Activated CD8-positive, alpha-beta memory T cell treated with anti-CD3 and anti-CD28 coated beads for 36 hours (primary cell): ENCODE measurements around the gene BNC2. TPM values are rescaled to one million over a fixed set of nuclear protein-coding genes. Genes with fewer than 3 reads are reported as not detected.

Source experiments
- CTCF ChIA-PET: fragments of 350-600 bp; sonication (Branson Sonifier 250); formaldehyde crosslinking; loops from one replicate; lab custom pipeline; 2021; ENCODE audit warnings: antibody characterized with exemption; lab: Charles Lee
- POLR2A ChIA-PET: fragments of 350-600 bp; sonication (Branson Sonifier 250); formaldehyde crosslinking; loops from one replicate; lab custom pipeline; 2021; ENCODE audit warnings: antibody characterized with exemption; lab: Charles Lee
- total RNA-seq, 2 experiments: library from RNA; stranded (reverse); gene quantifications; one replicate each; pipeline ENCODE4 v1.2.3, GENCODE V29; 2021

The BNC2 gene
- total RNA-seq, 2 experiments from 2014 or later, result not detected

DNA sequence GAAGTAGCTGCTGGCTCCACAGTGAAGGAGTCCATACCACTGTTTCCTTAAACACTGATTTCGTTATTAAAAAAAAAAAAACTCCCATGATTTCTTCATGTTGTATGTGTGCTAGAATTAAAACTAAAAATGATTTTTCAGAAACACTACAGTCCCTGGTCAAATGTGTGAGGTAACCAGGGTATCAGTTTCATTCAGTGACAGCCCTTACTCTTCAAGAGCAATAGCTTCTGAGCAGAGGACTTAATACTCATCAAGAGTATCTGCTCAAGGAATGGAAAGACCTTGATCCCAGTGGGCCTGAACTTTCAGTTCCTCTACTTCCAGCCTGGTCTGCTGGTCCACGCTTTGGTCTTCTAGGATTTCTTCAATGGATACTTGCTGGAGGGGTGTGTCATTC lies 95.1 kb downstream of the BNC2 start:
- POLR2A ChIA-PET, result no interaction called here
- CTCF ChIA-PET, result no interaction called here

DNA sequence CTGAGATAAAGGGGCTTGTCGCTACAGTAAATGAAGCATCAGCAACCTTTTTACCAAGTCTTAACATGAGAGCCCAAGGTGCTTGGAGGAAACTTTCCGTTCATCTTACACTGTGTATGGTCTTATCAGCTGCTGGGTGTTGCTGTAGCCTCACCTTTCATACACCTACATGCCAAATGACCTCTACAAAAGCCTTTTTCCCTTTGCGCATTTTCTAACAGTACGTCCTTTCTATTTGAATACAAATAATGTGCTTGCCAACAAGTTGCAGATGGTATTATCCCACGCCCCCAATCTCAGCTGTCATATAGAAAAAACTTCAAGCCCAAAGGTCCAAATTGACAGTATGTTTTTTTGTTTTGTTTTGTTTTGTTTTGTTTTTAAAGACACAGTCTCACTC lies 96.9 kb downstream of the BNC2 start:
- ChIA-PET CTCF (no interaction called here), POLR2A (no interaction called here)

DNA sequence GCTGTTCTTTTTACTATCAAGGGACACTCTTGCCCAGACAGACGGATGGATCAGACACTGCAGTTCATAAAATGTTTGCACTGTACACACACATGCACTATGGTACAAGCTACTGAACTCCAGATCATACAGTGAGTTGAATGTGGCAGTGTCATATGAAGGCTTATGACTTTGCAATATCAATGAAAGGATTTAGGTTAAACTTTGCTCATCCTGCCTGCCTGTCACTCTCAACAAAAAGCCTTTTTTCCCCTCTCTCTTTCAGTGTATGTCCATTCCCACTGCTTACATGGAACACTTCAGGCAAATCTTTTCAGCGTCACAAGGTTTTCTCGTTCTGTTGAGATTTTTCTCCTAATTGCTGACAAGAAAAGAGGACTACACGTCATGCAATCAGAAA lies 97.4 kb downstream of the BNC2 start:
- CTCF ChIA-PET, result no interaction called here
- POLR2A ChIA-PET, result no interaction called here

DNA sequence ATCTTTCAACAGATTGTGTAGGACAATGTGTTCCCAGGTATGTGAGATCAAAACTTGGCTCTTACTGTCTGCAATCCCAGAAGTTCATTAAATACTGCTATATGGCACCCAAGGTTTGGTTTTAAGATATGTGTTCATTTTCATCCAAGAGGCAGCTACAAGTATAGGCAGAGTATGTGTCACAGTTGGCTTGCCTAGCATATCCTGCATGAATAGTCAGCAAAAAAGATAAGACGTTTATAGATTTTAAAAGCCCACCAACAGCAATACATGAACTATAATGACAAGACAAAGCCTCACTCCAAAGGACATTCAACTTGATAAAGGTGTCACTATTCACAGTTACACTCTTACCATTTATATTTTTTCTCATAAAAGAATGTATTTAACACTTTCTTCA lies 99.1 kb downstream of the BNC2 start:
- POLR2A ChIA-PET, result no interaction called here

DNA sequence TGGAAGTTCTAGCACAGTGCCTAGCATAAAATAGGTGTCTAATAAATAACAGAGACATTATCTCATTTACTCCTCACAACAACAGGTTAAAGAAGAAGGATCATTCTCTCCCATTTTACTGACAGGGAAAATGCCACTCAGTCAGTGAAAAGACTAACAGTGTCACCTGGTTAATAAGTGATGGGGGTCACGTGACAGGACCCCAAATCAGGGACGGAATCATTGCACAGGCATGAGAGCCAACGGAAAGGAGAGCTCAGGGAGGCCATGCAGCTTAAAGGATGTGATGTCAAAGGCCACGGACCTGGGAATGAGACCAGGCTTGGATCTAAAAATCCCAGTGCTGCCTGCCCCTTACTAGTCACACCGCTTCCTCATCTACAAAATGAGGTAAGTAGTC lies 101.2 kb downstream of the BNC2 start:
- CTCF ChIA-PET, result no interaction called here

More for the DNA sequence above, 99.1 kb downstream of the BNC2 start:
- CTCF ChIA-PET, result no interaction called here

DNA sequence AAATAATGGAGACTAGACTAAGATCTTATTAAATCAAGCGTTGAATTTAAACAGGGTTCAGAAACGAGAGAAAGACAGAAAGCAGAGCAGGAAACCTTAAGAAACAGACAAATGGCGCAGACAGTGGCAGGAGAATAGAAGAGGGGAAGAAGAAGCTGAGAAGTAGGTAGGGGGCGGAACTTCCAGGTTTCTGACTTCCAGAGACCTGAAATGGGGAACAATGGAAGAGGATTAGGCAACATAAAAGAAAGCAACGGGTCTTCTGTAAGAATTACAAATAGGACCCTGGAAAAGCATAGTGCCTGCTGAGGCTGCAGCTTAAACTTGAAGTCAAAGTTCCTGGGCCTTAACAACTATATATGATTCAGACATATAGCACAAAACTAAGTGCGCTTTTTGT lies 101.7 kb downstream of the BNC2 start:
- ChIA-PET CTCF (no interaction called here), POLR2A (no interaction called here)

More for the DNA sequence above, 101.2 kb downstream of the BNC2 start:
- POLR2A ChIA-PET, result no interaction called here

DNA sequence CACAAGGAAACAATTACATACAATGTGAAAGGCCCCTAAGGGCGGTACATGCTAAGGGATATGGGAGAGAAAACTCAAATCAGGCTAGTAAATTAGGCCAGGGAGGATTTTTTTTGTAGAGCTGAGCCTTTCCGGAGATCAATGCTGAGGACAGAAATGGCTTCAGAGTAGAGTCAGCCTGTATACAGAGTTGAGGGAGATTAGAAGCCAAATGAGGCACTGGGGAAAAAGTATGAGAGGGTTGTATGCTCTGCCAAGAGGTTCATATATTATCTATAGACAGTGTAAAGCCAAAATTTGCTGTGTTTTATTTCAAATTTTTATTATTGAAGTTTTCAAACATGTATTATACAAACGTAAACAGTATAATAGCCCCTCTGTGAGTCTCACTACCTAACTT lies 103.1 kb downstream of the BNC2 start:
- ChIA-PET CTCF (no interaction called here), POLR2A (no interaction called here)

DNA sequence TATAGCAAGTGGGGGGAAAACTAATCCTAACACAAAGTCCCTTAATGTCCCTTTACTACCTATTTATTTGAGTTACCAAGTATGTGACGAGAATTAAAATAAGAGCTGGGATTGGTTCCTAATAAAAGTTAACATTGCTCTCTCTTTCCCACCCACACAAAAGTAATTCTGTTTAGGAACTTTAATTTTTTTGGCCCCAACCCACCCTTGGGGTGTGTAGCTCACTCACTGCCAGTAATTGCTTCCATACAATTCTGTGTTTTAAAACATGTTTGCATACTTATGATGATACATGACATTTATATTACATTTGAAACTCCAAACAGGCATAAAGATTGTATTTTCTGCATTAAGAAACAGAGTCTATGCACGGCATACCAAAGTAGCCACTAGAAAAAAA lies 106.5 kb downstream of the BNC2 start:
- ChIA-PET POLR2A (no interaction called here), CTCF (no interaction called here)

DNA sequence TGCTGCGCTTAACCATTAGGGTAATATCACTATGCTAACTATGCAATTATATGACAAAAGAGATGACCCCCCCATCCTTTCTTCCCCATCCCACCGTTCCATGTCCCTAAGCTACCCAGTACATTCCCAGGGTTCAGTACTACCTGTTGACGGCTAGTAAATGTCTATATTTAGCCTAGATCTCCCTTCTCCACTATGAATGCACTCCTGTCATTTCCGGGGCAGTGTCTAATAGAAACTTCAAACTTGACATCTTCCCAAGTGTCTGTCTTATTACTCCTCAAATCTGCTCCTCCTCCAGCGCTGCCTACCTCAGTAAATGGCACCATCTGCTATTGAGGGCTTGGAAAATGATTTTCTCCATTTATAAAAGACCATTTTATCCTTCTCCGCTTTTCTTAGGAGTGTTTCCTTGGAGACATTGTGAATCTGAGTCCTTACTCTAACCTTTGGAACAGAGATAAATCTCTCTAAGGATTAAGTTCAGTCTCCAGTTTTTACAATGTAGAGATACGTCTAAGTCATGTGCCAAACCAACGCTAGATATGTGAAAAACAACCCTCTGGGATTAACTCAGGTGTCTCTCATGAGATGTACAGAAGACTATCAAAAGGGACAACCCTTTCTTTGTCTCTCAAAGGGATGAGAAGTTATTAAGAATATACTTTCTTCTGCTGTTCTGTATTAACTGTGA lies 114.9 kb downstream of the BNC2 start:
- POLR2A ChIA-PET, result no interaction called here
- CTCF ChIA-PET, result no interaction called here

DNA sequence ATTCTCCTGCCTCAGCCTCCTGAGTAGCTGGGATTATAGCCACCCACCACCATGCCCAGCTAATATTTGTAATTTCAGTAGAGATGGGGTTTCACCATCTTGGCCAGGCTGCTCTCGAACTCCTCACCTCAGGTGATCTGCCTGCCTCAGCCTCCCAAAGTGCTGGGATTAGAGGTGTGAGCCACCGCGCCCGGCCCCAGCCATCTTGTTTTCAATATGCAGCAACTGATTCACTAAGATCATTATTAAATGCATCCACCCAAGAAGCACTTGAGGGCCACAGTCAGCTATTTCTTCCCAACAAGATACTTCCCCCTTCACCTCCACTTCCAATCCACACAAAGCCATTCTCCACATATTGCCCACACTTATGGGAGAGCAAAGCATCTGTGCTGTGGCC lies 115.8 kb downstream of the BNC2 start:
- POLR2A ChIA-PET, result no interaction called here
- CTCF ChIA-PET, result no interaction called here

DNA sequence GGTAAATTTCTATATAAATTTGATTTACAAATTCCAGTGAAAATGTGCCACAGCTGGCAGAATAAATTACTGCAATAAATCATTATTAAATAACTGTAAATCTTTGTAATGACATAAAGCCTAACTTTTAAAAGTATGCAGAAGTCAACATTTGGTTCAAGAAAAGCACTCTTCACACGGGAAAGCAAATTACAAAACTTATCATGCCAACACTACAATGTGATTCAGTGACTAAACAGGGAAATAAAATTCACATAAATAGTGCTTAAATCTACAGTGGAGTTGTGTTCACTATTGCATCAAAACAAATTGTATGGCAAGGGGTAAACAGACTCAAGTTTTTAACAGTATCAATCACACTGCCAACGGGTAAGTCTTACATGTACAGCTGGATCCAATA lies 117.2 kb downstream of the BNC2 start:
- POLR2A ChIA-PET, result no interaction called here
- CTCF ChIA-PET, result no interaction called here

DNA sequence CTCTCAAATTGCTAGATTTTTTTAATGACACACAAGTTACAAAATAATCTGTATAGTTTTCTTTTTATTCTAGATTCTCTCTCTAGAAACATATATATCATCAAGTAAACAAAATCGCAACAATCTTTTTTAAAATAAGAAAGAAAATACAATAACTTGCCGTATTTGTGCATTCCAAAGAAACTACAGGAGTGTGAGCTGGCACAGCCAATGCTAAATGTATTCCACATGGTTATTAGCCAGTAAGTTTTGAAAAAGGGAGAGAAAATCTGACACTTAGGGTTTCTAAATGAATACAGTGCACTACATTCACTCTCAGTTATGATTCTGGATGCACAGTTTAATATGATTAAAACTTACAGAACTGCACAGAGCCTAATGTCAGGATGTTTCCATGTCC lies 117.9 kb downstream of the BNC2 start:
- ChIA-PET CTCF (no interaction called here), POLR2A (no interaction called here)

DNA sequence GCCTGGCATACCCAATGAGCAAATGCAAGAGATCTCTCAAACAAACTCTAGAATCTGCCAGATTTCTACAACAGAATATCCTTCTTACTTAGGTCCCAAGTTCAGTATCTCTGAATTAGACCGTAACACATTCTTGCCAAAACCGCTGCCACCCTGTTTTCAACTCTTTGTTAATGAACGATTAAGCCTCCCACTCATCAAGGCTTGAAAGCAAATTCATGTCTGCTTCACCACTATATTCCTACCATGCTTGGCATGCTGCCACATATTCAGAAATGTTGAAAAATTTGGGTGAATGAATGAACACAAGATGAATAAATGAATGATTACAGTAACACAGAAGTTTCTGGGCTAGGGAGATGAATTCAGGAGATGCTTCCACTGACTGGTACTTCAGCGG lies 119.9 kb downstream of the BNC2 start:
- POLR2A ChIA-PET, result no interaction called here

DNA sequence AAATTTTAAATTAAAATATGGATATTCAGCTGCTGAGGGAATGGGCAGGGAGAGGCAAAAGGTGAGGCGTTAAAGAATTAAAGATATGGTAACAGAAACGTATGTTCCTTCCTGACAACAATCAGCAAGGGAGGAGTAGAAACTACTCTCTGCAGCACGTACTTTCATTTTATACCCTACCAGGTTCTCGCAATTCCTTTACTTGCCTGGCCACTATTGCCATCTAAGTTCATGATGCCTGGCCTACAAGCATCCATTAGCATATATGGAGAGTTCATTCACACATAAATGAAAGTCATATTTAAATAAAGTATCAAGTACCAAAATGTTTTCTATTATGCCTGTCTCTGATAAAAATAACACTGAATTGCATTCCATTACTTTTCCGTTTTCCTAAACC lies 125.1 kb downstream of the BNC2 start:
- ChIA-PET CTCF (no interaction called here), POLR2A (no interaction called here)

More for the DNA sequence above, 119.9 kb downstream of the BNC2 start:
- CTCF ChIA-PET, result interaction anchor here (1.2 kb wide), 1 partner anchor 8 kb away, joined by 3 read pairs; no protein-coding TSS in a partner anchor

DNA sequence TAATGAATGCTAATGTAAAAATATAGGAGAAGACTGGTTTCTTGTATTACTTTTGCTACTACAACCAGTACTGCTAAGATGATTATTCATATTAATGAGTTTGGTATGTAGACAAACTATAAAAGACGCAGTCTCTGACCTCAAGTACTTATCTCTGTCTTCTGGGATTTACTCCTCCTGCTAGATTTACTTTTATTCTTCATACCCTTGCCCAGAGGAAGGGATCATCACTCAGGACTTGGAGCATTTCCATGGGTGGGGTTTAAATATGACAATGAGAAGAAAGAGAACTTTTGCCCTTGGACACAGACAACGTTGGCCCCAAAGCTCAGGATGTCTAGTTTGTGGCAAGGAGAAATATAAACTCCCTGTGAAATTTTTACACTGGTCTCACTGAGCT lies 126.1 kb downstream of the BNC2 start:
- CTCF ChIA-PET, result no interaction called here
- POLR2A ChIA-PET, result no interaction called here

DNA sequence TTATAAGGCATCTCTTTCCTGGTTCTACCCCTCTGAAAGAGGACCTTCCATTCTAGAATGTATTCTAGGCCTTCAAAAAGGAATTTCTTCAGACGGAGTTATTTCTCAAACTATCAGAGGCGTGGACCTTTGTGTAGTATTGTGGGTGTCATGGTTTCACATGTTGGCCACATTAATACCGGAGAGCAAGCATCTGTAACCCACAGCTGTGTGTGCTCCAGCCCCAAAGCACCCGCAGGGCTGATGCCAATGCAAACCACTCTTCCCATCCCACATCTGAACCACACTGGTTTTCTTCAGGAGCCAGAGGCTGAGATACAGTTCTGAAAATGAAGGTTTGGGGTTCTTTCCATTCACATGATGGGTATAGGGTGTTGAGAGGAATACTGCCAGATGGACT lies 127.1 kb downstream of the BNC2 start:
- POLR2A ChIA-PET, result no interaction called here
- CTCF ChIA-PET, result no interaction called here

DNA sequence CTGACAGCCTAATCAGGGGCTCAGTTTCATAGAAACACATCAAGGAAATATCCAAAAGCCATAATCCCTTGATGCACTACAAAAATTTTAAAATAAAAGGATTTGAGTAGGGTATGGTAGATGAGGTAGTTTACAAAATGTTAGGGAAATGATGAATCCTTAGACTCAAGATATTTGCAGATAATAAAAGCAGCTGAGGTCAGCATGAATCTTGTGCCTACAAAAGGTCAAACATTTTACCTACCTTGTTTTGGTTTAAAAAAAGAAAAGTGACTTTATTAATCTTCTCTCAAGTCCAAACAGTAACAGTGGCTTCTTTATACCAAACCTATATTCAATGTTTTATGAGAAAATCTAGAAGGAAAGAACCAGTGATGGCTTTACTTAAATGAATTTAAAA lies 135.5 kb downstream of the BNC2 start:
- CTCF ChIA-PET, result no interaction called here
- POLR2A ChIA-PET, result no interaction called here

DNA sequence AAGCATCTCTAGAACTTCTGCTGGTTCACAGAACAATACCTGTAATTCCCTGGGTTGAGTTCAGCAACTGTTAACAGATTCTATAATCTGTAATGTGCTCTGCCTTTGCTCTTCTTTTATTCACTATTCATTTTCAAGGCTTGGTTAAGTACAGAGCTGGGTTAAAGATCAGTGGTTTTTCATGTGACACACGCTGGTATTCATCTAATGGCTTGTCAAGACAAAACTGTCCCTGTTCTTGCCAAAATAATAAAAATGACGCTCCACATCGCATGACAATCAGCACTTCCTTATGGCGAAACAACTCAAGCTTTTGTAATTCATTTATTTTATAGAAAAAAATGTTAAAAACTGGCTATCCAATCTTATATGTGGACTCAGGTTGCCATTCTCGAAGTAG lies 137.9 kb downstream of the BNC2 start:
- ChIA-PET POLR2A (no interaction called here), CTCF (no interaction called here)

DNA sequence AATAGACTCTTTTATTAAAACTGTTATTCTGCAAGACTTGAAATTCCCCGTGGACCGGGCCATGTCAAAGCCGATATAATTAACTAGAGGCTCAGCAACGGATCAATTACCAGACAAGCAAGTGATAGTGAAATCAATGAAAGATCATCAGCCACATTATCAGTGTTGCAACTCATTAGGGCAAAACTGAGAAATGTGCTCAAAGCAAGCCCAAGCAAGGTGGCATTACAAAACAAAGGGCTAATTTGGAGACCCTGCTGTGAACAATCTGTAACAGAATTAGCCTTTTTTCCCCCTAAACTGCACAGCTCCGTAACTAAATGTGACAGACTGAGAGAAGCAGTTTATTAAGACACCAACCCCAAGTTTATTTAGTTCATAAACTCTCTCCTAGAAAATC lies 140.3 kb downstream of the BNC2 start:
- CTCF ChIA-PET, result no interaction called here
- POLR2A ChIA-PET, result no interaction called here

DNA sequence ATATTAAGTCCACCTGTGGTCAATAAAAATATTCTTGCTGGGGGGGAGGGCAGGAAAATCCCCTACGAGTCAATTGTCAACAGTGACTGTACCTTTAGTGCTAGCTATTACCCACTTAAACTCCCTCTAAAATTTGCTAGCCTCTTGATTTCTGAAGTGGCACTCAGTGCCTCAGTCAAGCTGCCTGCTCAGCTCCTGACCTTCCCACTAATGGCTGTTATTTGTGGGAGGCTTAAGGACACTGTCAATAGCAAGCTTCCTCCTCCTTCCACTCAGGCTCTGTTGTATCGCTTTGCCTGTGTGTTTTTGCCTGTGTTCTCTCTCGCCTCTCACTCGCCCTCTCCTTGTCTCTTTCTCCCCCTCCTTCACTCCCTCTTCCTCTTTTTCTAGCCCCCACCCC lies 140.8 kb downstream of the BNC2 start:
- POLR2A ChIA-PET, result no interaction called here
- CTCF ChIA-PET, result no interaction called here

DNA sequence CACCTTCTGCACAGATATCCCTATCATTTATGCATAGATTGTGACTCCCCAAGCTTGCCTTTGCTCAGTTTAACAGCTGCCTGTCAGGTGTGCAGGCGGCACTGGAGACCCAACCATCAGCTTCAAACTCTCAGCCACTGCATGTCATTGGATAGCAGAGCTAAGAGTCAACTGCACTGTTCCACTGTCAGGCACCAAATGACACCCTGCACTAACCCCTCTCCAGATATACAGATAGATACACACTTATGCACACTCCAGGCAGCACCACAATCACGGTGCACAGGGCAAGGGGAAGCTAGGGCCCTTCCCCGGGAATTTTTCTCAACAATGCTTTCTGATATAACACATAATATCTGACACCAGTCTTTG lies 142.3 kb downstream of the BNC2 start:
- ChIA-PET POLR2A (no interaction called here), CTCF (no interaction called here)

DNA sequence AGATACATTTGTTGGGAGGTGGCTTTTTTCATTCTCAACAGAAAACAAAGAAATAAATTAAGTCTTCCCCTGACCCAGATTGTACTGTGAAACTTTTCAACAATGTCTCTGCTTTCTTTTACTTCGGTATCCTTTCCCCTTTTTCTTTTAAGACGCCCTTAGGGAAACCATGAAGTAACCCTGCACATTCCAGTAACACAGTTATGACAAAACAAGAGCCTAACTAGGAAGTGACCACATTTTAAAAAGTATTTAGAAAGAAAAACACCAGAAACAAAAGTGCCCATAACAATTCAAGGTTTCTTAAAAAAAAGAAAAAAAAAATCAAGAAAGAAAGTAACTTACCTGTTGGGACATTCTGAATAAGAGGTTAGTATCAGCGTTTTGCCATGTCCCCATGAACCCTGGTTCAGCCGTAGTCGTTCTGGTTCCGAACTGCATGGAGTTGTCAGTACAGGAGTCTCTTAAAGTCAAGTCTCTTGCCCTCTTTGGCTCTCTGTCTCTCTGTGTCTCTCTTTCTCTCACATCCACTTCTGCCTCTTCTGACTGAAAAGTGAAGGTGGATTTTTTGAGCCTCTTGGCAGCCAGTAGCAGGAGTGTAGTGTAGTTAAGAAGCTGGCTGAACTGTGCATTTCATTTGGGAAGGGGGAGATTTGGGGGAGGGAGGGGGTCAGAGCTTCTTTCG lies 142.9 kb downstream of the BNC2 start:
- POLR2A ChIA-PET, result no interaction called here
- CTCF ChIA-PET, result no interaction called here
